Measurements from ENCODE around the gene MRC2.
"Not testable (repeated sequence)": the region's sequence is repeated elsewhere in the genome, so short reads cannot be mapped to it uniquely, and the experiment has no call there.

MRC2 gene

DNA sequence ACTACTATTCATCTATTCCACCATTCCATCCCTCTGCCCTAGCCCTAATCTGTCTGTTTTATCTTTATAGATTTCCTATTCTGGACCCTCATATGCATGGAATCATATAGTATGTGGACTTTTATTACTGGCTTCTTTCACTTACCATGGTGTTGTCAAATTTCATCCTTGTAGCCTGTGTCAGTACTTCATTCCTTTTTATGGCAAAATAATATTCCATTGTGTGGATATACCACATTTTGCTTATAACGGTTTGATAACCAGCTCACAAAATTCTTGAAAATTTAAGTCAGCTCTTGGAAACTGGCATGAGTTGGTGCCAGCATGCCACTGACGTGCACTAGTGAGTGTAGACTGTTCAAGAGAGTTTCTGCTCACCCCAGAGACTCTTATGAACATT, 30.3 kb upstream of the MRC2 start:
- H3K27me3 Mint-ChIP-seq (ENCODE audit: low read depth, poor library complexity), result no peaks in the 10 kb centered on the region
- no peak overlapping the region for H3K27ac Mint-ChIP-seq
- TF ChIP-seq, protein P1, sequence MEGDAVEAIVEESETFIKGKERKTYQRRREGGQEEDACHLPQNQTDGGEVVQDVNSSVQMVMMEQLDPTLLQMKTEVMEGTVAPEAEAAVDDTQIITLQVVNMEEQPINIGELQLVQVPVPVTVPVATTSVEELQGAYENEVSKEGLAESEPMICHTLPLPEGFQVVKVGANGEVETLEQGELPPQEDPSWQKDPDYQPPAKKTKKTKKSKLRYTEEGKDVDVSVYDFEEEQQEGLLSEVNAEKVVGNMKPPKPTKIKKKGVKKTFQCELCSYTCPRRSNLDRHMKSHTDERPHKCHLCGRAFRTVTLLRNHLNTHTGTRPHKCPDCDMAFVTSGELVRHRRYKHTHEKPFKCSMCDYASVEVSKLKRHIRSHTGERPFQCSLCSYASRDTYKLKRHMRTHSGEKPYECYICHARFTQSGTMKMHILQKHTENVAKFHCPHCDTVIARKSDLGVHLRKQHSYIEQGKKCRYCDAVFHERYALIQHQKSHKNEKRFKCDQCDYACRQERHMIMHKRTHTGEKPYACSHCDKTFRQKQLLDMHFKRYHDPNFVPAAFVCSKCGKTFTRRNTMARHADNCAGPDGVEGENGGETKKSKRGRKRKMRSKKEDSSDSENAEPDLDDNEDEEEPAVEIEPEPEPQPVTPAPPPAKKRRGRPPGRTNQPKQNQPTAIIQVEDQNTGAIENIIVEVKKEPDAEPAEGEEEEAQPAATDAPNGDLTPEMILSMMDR (IDR thresholded peaks at IDR 0.05), result no peak
- no peak overlapping the region for H3K4me3 Mint-ChIP-seq
- DNase-seq, result no peak
- no peaks in the 10 kb centered on the region for H3K4me1 Mint-ChIP-seq
- H3K9me3 Mint-ChIP-seq, result peaks cover 32% of the 10 kb centered on the region
- H3K36me3 Mint-ChIP-seq (ENCODE audit: low read depth), result peaks cover 87% of the 10 kb centered on the region

DNA sequence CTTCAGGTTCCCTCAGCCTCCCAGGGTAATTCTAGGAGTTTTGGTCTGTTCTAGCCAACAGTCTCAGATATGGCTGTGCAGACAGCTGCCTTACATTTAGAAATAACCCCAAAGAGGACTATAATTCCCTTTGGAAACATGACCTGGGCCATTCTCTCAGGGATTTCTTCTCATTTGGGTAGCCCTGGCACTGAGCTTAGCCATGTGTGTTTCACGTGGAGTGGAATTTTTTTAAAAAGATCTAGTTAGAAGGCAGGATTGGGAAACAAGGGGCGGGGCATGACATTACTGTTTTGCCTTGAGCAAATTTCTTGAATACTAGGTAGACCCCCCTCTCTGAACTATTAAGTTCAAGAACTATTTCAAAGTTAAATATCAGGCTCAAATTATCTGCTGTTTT, 29.6 kb upstream of the MRC2 start:
- H3K9me3 Mint-ChIP-seq, result peaks cover 32% of the 10 kb centered on the region
- no peaks in the 10 kb centered on the region for H3K27me3 Mint-ChIP-seq (ENCODE audit: low read depth, poor library complexity)
- H3K27ac Mint-ChIP-seq, result no peak overlapping the region
- H3K4me3 Mint-ChIP-seq, result no peak overlapping the region
- TF ChIP-seq, protein P1 (IDR thresholded peaks at IDR 0.05), result no peak
- no peaks in the 10 kb centered on the region for H3K4me1 Mint-ChIP-seq
- DNase-seq, result no peak
- peaks cover 87% of the 10 kb centered on the region for H3K36me3 Mint-ChIP-seq (ENCODE audit: low read depth)

DNA sequence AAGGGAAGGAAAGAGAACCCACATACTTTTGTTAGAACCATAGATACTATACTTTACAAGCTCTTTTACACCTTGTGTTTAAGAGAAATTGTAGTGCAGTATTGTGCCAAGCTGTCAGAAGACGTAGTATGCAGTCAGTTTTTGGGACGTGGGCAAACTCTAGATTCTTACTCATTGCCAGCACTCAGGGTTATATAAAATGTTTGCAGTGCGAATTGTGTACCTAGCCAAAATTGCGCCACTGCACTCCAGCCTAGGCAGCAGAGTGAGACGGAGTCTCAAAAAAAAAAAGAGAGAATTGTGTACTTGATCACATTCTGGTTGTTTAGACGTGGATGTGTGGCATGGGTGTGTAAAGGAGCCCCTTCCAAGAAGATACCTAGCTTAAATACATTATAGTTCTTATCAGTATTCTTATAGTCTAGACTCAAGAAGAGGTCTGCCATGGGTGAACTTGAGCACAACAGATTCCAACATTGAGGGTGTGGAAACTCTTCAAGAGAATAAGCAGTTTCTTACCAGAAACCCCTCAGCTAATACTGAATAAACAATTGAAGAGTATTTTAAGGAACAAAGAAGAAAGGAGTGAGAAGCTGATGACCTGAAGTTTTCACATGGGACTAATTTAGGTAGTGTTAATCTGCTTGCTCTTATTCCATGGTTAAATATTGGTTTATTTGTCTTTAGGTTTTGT, 27.4 kb upstream of the MRC2 start:
- Mint-ChIP-seq H3K9me3 (peaks cover 27% of the 10 kb centered on the region), H3K4me1 (no peaks in the 10 kb centered on the region), H3K4me3 (no peak overlapping the region), H3K36me3 (ENCODE audit: low read depth) (peaks cover 87% of the 10 kb centered on the region), H3K27me3 (ENCODE audit: low read depth, poor library complexity) (no peaks in the 10 kb centered on the region), H3K27ac (peak overlapping the region; percentile 59)
- DNase-seq, result no peak
- TF ChIP-seq, protein P1 (IDR thresholded peaks at IDR 0.05), result no peak

DNA sequence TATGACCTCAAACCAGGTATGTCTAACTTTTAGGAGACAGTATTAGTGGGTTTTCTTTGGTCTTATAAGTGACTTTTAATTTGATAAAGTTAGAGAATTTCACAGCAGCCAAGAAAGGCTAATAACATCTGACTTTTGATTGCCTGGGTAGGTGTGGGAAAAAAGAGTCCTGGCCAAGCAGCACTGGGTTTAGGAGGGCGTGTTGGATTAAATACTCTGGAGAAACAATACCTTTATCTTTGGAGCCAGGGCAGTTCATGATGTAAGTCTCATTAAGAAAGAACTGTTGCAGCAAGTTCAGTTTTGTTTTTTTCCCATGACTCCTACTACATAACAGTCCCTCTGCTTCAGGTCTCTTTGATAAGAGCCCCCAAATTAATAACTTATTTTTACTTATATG, 26.7 kb upstream of the MRC2 start:
- TF ChIP-seq, protein P1 (IDR thresholded peaks at IDR 0.05), result no peak
- Mint-ChIP-seq H3K4me1 (no peaks in the 10 kb centered on the region), H3K27ac (peak overlapping the region; percentile 66), H3K4me3 (no peak overlapping the region), H3K36me3 (ENCODE audit: low read depth) (peaks cover 84% of the 10 kb centered on the region), H3K27me3 (ENCODE audit: low read depth, poor library complexity) (no peaks in the 10 kb centered on the region), H3K9me3 (peaks cover 21% of the 10 kb centered on the region)
- no peak for DNase-seq

DNA sequence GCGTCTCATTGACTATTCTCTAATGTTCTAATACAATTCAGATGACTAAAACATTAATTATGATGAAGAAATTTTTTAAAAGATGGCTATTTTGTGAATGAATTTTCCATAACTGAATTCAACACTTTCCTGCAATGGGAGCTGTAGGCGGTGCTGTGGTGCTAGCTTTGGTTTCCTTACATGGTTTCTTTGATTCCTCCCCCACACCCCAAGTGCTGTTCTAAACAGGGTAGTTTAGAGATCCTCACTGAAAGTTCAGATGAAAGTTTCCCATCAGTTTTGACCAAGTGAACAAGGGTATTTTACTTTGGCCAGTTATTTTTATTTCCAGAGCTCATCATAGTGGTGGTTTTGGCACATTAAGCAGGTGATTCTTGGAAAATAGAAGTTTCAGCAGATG, 26.0 kb upstream of the MRC2 start:
- no peak for DNase-seq
- TF ChIP-seq, protein P1 (IDR thresholded peaks at IDR 0.05), result no peak
- Mint-ChIP-seq H3K27me3 (ENCODE audit: low read depth, poor library complexity) (no peaks in the 10 kb centered on the region), H3K27ac (no peak overlapping the region), H3K36me3 (ENCODE audit: low read depth) (peaks cover 83% of the 10 kb centered on the region), H3K4me3 (no peak overlapping the region), H3K4me1 (no peaks in the 10 kb centered on the region), H3K9me3 (peaks cover 14% of the 10 kb centered on the region)

DNA sequence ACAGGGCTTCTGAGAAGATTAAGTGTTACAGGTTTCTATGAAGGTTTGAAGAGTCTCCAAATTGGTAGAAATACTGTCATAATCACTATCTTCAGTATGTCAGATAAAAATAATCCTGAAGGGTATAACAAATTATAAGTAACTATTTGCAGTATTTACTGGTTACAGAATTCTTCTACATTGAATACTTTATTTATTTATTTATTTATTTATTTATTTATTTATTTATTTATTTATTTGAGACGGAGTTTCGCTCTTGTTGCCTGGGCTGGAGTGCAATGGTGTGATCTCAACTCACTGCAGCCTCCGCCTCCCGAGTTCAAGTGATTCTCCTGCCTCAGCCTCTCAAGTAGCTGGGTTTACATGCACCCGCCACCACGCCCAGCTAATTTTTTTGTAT, 23.7 kb upstream of the MRC2 start:
- H3K4me3 Mint-ChIP-seq; DNase-seq; H3K27me3 Mint-ChIP-seq (ENCODE audit: low read depth, poor library complexity); H3K27ac Mint-ChIP-seq; H3K4me1 Mint-ChIP-seq; H3K9me3 Mint-ChIP-seq: not testable (repeated sequence)
- H3K36me3 Mint-ChIP-seq (ENCODE audit: low read depth), result peaks cover 84% of the 10 kb centered on the region

Measured in nephron progenitor cell (in vitro differentiated cells).